GM18909 (cell line): ENCODE measurements around the gene TXNRD1.

Experiments
- ATAC-seq: cut with Tn5 transposase; IDR thresholded peaks from one replicate; pipeline ENCODE4 v1.9.1; 2021; ENCODE audit warnings: mild to moderate bottlenecking; ENCODE audit not compliant: unreplicated experiment, poor library complexity

Gene TXNRD1

DNA sequence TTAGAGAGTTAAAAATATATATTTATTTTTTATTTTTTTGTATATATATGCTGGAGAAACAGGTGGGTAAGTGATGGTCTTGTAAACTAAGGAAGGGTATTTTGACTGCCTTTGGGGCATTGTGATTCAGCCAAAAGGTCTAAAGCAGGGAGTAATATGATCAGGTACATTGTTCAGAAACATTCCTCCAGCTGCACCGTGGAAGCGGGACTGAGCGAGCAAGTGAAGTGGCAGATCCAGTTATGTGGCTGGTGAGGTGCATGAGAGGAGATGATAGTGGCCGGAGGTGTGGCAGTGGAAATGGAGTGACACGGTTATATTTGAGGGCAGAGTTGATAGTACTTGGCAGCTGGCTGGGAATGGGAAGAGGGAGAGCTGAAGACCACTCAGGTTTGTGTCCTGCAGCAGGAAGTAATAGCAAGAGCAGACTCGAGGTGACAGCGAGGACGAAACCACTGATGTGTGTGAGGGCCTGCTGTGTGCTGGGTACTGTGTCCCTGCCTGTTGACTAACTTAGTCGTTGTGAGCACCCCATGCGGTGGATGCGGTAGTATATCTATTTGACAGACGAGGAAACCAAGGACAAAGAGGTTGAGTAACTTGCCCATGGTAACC, 127.2 kb downstream of the TXNRD1 start:
- ATAC-seq: no peak

- ATAC-seq: no peak
Measured at GRCh38 chr12:104344682-104345081, 129.1 kb downstream of the TXNRD1 start.

DNA sequence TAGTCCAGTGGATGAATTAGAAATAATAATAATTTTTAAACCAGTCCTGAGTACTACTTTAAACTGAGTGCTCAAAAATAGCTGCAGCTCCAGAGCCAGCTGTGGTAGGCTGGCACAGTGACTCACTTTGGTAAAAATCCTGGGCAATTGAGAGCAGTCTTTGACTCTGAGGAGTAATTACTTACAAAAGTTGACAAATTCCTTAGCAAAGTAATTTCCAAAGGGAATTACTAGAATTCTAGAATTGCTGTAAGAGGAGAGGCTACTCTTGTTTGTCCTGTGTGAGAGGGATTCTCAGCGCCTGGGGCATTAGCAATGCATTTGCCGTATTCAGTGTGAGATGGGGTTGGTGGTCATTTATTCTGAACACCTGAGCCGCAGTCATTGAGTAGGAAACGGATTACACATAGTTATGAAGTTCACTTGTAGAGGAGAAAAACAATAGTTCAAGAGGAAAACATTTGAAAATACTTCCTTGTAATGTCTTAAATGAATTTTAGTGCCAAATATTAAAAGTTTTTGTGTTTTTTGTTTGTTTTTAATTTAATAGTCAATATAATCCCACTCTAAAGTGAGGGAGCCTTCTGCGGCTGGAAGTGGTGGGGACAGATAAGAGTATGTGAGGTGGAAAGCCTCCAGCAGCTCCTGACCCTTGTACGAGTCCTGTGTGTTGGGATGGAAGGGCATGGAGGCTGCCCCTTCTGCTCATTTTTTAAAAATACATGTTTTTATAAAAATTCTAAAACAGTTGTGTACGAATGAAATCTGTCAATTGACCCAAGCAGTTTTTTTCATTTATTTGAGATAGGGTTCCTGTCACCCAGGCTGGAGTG, 129.9 kb downstream of the TXNRD1 start:
- no peak for ATAC-seq

- no peak for ATAC-seq
Measured at GRCh38 chr12:104347374-104348075, 131.9 kb downstream of the TXNRD1 start.

DNA sequence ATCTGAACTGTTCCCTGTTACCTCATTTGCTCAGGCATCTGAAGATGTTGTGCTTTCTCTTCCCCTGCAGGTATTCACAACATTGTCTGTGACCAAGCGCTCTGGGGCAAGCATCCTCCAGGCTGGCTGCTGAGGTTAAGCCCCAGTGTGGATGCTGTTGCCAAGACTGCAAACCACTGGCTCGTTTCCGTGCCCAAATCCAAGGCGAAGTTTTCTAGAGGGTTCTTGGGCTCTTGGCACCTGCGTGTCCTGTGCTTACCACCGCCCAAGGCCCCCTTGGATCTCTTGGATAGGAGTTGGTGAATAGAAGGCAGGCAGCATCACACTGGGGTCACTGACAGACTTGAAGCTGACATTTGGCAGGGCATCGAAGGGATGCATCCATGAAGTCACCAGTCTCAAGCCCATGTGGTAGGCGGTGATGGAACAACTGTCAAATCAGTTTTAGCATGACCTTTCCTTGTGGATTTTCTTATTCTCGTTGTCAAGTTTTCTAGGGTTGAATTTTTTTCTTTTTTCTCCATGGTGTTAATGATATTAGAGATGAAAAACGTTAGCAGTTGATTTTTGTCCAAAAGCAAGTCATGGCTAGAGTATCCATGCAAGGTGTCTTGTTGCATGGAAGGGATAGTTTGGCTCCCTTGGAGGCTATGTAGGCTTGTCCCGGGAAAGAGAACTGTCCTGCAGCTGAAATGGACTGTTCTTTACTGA, 132.9 kb downstream of the TXNRD1 start:
- ATAC-seq: no peak

DNA sequence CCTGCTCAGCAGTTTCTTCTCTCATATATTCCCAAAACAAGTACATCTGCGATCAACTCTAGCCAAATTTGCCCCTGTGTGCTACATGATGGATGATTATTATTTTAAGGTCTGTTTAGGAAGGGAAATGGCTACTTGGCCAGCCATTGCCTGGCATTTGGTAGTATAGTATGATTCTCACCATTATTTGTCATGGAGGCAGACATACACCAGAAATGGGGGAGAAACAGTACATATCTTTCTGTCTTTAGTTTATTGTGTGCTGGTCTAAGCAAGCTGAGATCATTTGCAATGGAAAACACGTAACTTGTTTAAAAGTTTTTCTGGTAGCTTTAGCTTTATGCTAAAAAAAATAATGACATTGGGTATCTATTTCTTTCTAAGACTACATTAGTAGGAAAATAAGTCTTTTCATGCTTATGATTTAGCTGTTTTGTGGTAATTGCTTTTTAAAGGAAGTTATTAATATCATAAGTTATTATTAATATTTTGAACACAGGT, 133.5 kb downstream of the TXNRD1 start:
- no peak for ATAC-seq

DNA sequence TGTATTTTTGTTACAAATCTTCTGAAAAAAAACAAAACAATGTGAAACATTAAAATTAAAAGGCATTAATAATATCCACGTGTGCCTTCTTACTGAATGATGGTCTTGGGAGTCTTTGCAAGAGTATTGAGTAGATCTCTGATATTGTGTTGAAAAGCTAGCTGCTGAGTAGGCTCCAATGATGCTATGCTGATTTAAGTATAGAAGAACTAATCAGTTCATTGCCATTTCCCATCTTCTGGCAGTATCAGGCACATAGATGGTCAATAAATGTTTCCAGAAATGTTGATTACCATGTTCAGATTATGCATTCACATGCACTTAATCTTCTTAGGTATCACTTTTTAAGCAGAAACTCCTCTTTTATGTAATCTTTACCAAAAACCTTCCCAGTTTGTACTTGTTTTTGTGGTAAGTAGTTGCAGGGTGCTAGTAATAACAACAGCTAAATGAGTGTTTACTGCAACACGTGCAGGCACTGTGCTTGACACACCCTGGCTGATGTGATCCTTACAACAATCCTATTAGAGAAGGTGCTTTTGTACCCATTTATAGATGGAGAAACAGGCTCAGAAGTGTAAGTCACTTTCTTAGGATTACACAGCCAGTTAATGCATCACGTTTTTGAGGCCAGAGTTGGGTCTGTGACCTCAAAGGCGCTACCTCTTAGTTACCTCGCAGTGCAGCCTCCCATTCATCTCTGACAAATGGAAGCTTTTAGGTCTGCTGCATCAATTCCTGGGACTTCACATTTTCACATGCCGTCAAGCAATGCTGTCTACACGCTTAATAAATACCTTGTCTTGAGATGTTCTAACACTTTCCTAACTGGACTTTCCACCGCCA, 134.9 kb downstream of the TXNRD1 start:
- no peak for ATAC-seq

- no peak for ATAC-seq
Measured at GRCh38 chr12:104351057-104351983, 135.7 kb downstream of the TXNRD1 start.

DNA sequence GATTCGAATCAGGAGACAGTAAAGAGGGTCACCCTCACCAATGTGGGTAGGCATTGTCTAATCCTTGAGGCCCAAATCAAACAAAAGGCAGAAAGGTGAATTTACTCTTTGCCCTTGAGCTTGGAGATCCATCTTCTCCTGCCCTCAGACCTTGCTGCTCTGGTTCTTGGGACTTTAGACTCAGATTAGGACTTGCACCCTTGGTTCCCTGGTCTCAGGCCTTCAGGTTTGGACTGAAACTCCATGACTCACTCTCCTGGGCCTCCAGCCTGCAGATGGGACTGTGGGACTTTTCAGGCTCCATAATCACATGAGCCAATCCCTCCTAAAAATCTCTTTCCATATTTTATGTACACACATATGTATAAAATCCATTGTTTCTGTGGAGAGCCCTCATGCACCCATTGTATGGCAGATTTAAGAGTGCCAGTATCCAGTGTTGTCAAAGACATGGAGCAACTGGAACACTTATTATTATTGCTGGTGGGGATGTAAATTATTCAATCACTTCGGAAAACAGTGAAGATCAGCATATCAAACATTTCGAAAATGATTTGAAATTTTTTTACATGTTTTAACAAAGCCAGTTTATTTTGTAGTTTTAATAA, 136.6 kb downstream of the TXNRD1 start:
- no peak for ATAC-seq

DNA sequence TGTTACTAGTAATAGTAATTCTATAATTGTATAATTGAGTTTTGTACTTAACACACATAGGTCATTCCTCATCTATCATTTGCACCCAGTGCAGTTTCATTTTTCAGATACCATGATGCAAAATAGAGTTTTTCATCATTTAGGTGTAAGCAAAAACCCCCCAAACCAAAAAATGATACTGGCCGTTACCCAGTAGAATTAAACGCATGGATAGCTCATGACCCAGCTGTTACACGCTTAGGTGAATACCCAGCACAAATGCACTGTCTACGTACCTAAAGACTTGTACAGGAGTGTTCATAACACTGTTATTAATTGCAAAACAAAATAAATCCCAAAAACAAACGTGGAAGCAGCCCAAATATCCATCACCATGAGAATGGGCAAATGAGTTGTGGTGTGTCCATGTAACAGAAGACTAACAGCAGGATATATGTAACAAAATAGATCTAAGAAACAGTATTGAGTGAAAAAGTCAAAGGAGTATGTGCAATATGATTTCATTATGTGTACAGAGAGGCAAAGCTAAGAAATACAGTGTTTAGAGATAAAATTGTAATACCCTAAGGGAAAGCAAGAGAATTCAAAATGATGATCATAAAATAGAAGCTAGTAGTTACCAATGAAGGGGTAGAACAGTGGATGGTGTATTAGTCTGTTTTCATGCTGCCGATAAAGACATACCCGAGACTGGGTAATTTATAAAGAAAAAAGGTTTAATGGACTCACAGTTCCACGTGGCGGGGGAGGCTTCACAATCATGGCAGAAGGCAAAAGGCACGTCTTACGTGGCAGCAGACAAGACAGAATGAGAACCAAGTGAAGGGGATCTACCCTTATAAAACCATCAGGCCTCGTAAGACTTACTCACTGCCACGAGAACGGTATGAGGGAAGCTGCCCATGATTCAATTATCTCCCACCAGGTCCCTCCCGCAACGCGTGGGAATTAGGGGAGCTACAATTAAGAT, 137.7 kb downstream of the TXNRD1 start:
- ATAC-seq: no peak

DNA sequence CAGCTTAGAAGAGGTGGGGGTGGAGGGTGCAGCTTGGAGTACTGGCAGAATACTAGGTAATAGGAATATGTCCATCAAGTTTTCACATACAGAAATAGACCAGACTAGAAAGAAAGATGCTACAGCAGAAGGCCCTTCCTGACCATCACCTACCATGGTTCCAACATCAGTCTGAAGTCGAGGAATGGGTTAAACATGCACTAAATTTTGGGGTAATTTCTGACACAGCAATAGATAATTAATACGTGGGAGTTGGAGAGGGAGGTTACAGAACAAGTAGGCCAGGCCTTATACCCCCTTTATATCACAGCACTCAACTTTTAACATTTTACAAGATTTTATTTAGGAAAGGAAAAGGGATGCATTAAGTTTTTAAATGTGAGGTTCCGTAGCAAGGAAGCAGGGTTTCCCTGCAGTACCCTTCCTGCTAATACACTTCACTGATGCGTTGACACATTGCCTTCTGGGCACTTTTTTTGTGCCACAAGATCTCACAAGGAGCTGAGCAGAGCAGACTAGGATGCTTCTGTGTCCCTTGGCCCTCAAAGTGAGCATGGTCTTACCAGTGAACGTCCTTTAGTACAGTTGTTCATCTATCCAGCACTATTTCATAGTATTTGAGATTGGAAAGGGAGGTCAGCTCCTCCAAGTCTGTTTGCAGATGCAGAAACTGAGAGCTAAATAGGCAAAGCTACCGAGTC, 138.7 kb downstream of the TXNRD1 start:
- ATAC-seq: no peak

GRCh38 chr12:104354868-104355570, 139.4 kb downstream of the TXNRD1 start:
- ATAC-seq: no peak

DNA sequence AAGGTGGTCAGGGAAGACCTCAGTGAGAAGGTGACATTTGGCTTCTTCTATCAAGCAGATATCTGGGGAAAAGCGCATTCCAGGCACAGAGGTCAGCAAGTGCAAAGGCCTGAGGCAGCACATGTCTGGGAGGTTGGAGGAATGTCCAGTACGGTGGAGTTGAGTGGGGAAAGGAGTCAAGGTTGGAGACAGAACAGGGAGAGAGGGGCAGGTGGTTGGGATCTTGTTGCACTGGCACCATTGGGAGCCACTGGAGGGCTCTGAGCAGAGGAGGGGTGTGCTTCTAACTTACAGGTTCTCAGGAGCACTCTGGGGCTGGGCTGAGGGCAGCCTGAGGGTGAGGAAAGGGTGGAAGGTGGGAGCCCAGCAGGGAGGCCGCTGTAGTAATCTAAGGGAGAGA, 140.1 kb downstream of the TXNRD1 start:
- ATAC-seq: no peak

GRCh38 chr12:104356231-104357115, 140.9 kb downstream of the TXNRD1 start:
- no peak for ATAC-seq

GRCh38 chr12:104357421-104357952, 141.9 kb downstream of the TXNRD1 start:
- no peak for ATAC-seq
